ENCODE results near the gene MYCBP2.
"Not testable (repeated sequence)": the region's sequence is repeated elsewhere in the genome, so short reads cannot be mapped to it uniquely, and the experiment has no call there.

The MYCBP2 gene

GRCh38 chr13:77026861-77027621 is 299.9 kb downstream of the MYCBP2 start, which contains the start of gene FBXL3:
TSS of gene FBXL3 (minus strand) at chr13:77027159. CDS start at chr13:77021860, 5,299 bp downstream.
- DNase-seq = peak; percentile 43

- no peak for DNase-seq
These were observed 300.5 kb downstream of the MYCBP2 start for GRCh38 chr13:77026255-77026860.

GRCh38 chr13:77022341-77022740 is 304.6 kb downstream of the MYCBP2 start:
- no peak for DNase-seq

GRCh38 chr13:77019756-77020155 is 307.1 kb downstream of the MYCBP2 start:
- DNase-seq = no peak

GRCh38 chr13:77016888-77017623 is 309.8 kb downstream of the MYCBP2 start:
- no peak for DNase-seq

DNA sequence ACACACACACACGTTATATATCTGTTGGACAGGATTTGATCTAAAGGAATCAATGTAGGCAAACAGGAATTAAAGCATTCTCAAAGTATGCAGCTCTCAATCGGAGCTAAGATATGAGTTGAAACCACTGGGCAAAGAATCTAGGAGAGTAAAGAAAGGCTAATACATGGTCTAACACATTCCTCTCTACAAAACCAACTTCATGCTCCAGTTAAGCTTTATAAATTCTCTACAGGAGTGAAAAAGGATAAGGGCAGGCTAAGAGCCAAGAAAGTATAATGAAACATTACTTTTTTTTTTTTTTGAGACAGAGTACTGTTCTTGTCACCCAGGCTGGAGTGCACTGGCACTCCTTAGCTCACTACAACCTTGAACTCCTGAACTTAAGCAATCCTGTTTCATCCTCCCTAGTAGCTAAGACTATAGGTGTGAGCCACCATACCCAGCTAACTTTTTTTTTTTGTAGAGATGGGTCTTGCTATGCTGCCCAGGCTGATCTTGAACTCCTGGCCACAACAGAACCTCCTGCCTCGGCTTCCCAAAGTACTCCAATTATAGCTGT is 310.6 kb downstream of the MYCBP2 start:
- no peak for DNase-seq

DNA sequence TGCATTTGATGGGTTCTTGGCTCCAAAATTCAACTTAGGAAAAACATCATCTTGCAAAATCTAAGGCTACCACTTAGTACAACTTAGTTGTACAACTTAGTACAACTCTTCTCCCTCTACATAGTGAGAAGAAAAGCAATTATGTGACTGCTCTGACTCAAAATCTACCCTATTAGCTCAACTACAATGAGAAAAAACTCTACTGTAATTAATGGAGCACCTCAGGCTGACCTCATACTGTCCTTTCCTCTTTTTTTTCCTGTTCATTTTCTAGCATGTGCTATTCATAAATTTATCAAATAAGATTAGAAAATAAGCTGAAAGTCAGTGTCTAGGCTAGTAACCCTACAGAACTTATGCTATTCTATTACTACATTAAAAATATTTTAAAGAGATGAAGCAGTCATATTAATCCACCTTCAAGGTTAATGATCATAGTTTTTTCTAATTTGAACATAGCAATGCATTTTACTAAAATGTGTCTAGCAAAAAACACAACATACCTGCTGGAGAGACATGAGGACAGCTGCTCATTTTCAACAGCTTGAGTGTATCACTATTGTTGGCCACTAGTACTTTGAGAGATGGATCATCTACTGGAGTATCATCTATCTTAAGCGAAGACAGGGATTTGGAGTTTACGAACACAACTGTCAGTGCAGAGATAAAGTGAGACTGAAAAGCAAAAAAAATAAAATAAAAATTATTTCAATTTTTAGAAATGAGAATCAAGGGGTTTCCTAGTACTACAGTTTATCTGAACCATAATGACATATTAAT is 311.8 kb downstream of the MYCBP2 start:
- no peak for DNase-seq

- DNase-seq = no peak
These were observed 312.9 kb downstream of the MYCBP2 start for GRCh38 chr13:77013853-77014542.

DNA sequence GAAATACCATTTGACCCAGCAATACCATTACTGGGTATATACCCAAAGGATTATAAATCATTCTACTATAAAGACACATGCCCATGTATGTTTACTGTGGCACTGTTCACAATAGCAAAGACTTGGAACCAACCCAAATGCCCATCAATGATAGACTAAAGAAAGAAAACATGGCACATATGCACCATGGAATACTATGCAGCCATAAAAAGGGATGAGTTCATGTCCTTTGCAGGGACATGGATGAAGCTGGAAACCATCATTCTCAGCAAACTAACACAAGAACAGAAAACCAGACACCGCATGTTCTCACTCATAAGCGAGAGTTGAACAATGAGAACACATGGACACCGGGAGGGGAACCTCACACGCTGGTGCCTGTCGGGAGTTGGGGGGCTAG is 317.2 kb downstream of the MYCBP2 start:
- not testable (repeated sequence) for DNase-seq

DNA sequence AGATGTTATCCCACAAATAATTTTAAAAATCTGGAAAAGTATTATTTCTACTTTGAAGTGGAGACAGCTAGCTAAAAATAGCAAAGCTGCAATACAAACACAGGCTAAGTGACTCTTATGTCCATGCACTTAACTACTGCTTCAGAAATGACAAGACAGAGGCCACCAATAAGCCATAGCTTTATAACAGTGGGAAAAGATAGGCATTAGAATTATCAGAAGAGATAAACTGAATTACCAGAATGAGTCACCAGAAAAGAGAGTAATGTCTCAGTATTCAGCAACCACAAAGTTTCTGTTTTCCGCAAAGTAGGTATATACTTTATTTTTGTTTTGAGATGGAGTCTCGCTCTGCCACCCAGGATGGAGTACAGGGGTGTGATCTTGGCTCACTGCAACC is 317.9 kb downstream of the MYCBP2 start:
- DNase-seq = no peak

GRCh38 chr13:77008337-77008736 is 318.6 kb downstream of the MYCBP2 start:
- not testable (repeated sequence) for DNase-seq

GRCh38 chr13:77002590-77003190 is 324.2 kb downstream of the MYCBP2 start:
- DNase-seq = no peak

GRCh38 chr13:77001963-77002587 is 324.8 kb downstream of the MYCBP2 start:
- no peak for DNase-seq

DNA sequence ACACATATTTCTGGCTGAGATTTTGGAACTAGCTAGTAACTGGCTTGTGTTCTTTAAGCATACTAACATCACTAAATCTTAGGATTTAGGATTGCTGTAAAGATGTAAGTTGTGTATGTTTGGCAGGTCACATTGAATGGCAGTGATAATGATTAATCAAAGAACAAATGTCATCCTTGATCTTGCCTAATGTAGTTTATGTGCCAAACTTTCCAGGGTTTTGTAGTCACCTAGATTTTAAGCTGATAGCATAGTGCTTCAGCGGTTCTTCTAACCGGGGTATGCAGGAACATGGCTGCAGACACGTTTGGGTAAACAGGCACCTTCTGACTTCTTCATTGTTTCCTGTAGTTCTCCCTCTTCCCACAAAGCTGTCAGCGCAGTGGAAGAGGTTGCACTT is 325.4 kb downstream of the MYCBP2 start:
- no peak for DNase-seq

- DNase-seq = no peak
These were observed 326.4 kb downstream of the MYCBP2 start for GRCh38 chr13:77000475-77000874.

Data from NCI-H2081 treated with DMSO at 0.1 percent for 48 hours (cell line).